NCI-H2107 (cell line): ENCODE data around the gene PRELP.
"Not testable (repeated sequence)": the region's sequence is repeated elsewhere in the genome, so short reads cannot be mapped to it uniquely, and the experiment has no call there.

Experiments used
- DNase-seq: peaks from one replicate; lab custom pipeline; 2025; lab: John Stamatoyannopoulos, UW

Gene PRELP

DNA sequence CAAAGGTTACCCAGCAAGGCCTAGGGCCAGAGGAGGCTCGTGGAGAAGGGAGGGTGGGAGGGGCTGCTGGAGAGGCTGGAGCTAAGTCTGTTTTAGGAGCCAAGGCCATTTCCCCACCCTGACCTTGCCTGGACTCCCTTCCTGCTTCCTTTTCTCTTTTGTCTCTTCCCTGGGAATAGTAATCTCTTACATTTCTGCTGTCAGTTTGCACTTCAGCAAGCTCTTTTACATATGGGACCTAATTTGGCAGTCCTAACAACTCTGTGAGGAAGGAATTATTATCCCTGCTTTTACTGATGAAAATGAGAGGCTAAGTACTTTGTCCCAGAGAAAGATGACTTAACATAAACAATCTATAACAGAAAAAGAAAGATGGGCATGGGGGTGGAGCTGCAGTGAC lies 32.2 kb downstream of the PRELP start:
- DNase-seq, result no peak

DNA sequence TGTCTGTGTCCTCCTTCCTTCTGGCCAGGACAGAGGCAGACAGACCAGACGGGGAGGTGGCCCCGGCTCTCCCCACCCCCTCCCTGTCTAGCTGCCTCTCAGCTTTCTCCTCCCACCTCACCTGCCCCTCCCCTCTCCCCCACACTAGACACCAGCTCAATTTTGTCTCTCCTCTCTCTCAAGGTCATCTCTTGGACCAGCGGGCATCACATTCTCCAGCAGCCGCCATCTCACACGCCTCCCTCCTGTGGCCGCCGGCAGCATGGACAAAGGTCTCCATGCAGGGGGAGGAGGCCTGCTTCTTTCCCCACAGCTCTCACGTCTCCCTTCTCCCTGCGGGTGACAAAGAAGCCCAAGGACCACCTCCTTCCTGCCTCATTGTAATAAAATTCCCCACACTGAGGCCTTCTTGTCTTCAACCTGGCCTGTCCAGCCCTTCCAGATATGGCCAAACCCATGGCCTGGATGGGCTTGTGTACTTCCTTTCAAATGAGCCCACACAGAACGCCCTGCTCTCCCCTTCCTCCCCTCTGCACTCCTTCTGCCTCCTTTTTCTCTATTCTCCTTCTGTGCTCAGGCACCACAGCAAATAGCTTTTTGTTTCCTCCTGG lies 33.0 kb downstream of the PRELP start:
- DNase-seq, result no peak

DNA sequence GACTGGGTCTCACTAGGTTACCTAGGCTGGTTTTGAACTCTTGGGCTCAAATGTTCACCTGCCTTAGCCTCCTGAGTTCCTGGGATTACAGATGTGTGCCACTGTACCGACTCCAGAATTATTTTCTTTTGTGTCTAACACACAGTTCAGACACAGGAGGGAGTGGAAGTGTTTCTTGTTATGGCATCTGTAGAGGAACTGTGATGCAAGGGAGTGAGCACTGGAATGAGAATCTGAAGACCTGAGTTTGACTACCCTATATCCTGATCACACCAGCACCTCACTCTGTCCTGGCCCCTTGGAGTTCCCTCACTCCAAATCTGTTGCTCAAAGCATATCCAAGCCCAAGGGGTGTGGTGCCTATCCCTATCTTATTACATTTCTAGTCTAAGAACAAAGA lies 33.5 kb downstream of the PRELP start:
- DNase-seq, result no peak

DNA sequence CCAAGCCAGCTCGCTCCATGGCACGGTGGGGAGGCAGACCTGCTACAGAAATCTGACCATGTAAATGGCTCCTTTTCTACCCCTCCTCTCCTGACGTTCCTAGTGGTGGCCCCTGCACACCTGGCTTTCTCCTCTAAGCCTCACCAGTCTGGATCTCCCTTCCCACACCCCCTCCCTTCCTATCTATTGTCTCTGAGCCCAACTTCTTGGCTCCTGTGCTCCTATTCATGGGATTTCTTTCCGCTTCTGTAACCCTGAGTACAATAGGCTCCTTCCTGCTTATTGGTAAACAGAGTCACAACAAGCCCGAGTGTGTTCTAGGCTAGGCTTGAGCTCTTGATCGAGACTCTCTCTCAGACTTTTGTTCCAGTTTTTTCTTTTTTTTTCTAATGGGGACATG lies 35.9 kb downstream of the PRELP start:
- no peak for DNase-seq

DNA sequence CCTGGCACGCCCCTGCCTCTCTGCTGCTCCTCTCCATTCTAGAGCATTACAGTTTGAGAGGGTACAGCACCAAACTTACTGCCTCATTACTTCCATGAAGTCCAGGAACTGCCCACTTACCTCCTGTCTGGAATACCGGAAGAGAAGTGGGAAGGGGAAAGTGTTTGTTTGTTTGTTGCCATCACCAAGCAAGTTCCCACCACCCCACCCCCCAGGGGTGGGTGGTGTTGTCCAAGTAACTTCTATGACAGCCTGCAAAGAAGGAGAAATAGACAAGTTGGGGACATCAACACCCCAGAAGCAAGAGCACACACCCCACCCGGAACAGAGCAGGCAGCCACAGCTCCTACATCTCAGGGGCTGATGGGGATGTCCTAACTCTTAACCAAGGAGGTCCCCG lies 36.3 kb downstream of the PRELP start:
- no peak for DNase-seq

DNA sequence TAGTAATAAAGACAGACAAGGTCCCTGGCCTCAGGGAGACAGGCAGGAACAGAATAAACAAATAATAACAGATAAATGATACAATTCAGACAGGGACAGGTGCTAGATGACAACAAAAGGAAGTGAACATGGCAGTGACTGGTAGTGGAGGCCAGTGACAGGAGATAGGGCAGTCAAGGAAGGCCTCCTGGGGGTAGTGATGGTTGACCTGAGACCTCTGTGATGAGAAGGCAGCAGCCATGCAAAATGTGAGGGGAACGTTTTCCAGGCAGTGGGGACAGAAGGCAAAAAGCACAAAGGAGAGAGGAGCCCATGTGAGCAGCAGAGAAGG lies 36.9 kb downstream of the PRELP start:
- DNase-seq, result no peak

DNA sequence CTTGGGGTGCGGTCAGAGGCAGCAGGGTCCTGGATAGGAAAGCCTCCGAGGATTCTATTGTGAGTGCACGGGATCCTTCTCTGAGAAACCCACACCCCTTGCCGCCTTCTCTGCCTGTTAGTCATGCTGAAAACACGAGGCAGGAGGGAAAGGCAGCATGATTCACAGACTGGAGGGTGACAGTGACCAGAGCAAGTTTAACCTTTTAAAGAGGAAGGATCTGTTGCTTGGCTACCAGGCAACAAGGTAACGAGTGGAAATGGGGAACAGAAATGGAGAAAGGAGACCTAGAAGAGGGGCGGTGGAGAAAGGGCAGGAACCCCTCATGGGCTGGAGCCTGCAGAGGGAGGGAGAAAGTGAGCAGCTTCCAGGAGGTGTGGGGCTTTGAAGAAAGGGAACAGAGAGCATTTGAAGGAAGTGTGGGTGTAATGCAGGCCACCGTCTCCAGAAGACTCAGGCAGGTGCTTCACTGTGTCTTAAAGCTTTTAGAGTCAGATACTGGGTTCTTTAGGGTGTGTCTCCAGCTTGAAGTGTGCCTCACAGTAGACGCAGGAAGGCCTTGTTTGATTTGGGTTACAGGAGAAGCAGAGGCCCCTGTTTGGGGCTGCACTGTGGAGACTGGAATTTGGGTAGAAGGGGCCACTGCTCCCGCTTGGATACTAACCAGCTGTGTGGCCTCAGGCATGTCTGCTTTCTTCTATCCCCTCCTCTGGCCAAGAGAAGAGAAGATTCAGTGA lies 37.4 kb downstream of the PRELP start:
- no peak for DNase-seq

DNA sequence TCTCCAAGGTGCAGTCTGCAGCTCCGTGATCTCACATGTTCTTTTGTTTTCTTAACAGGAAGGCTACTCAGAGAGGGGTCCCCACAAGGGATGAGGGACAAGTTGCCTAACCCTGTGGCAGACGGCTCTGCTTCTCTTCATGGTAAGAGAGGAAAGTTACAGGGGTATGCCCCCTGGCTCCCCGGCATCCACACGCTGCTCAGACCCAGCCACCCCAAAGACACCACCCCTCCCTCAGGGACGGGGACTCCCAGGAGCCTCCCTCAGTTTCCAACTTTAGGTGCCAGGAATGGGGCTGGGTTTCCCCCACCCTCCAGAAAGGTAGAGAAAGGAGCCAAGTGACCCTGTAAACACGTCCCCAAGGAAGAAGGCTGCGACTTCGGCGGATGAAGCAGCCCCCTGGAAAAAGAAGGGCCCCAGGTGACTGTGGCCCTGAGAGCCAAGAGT lies 38.0 kb downstream of the PRELP start:
- no peak for DNase-seq

DNA sequence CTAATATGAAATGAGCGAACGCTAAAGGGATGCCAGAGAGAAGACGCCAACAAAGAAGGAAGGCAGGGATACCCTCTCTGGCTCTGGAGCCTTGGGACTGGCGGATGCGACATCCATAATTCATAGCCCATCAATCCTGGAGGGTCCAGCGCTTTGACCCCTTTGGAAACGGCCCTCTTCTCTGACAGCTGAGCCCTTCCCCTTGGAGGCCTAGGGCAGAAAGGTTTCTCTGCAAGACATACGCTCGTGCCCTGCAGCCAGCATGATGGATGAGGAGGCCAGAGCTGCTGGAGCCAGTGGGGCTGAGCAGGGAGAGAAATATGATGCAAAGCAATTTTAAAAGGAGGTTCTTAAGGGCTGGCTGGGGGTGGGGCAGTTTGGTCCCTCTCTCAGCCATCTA lies 40.6 kb downstream of the PRELP start:
- no peak for DNase-seq

DNA sequence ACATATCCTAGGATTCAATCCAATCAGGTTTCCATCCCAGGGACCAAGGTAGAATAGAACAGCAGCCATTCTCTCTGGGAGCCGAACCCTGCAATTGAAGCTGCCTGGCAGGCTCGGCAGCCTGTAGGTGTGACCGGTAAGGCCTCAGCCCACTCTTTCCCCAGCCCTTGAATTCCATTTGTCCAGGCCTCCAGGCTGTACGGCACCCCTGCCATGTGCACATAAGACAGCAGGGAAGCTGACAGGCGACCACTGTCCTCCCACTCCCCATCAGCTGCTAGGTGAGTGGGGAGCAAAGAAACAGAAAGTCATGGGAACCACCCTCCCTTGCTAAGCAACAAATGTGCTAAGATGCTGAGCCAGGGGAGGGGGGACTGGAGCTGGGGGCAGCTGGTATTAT lies 41.3 kb downstream of the PRELP start:
- no peak for DNase-seq

DNA sequence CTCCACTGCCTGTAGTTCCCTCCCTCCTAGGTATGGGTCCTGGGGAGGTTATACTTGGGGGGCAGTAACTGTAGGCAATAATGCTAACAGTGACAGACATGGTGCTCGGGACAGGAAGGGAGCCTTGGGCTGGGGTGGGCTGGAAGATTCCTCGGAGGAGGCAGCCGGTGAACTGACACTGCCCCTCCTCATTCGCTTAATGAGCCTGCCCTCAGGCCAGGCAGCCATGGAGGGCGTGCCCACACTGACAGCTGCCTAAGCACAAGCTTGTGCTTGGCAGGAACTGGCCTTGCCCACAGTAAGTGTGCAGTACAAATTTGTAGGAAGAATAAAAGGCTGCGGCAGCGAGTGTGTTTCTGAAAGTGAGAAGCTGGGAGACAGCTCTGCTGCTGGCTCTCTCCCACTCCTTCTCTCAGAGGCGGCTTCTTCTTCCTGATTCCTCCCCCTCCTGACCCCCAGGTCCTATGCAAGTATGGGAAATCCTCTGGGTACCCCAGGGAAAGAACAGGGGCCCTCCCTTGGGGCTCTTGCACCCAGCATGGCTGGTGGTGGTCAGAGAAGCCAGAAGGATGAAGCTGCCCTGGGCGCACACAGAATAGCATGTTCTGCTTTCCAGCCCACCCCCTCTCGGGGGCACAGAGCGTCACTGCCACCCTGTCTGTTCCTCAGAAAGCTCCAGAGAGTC lies 42.0 kb downstream of the PRELP start:
- DNase-seq, result no peak

DNA sequence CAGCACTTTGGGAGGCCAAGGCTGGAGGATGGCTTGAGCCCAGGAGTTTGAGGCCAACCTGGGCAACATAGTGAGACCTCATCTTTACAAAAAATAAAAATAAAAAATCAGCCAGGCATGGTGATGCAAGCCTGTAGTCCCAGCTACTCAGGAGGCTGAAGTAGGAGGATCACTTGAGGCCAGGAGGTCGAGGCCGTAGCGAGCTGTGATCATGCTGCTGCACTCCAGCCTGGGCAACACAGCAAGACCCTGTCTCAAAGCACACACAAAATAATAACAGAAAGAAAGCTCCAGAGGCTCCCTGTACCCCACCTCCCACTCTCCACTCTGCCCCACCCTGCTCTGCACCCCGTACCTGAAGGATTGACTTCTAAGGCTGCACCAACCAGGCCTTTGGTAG lies 42.5 kb downstream of the PRELP start:
- DNase-seq, result not testable (repeated sequence)

DNA sequence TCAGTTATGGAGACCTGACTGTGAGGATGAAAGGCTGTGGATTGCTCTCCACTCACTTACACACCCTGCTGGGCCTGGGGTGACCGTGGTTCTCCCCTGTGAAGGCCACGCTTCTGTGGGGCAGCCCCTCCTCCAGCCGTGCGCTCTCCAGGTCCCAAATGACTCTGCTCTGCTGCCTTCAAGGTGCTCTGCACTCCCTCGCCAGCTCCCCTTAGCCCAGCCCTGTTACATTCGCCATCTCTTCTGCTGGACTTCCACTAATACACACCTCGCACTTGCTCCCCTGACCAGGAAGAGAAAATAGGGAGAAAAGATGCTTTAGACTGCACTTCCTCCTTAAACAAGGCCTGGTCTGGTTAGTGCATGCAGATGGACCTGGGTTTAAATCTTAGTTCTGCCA lies 42.9 kb downstream of the PRELP start:
- DNase-seq, result no peak

DNA sequence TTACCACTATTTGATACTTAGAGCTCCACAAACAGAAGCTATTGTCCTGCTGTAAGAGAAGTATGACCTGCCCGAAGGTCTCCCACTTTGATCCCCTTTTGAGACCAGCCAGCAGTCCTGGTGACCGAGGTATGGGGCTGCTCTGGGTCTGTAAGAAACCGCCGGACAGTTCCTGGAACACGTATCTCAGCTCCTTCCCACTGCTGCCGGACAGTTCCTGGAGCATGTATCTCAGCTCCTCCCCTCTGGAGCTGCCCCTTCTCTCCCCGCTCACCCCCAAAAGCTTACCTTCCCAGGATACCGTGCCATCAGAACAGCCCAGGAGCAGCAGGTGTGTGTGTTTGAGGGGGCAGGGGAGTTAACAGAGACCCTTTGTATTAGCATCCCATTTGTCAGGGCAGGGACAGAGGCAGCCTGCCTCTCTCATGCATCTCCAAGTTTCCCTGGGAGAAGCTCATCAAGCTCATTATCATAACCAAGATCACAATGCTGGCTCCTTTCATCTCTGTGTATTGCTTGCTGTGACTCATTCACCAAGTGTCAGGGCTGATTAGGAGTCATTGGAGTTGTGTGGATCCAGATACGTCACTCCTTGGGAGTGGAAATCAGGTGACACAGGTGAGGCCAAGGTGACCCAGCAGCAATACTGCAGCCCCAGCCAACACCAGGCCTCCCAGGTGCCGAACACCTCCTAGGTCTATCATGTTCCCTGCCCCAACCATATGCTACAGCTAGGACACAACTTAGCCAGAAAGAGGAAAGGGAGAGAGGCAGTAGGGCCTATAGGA lies 43.6 kb downstream of the PRELP start:
- no peak for DNase-seq

DNA sequence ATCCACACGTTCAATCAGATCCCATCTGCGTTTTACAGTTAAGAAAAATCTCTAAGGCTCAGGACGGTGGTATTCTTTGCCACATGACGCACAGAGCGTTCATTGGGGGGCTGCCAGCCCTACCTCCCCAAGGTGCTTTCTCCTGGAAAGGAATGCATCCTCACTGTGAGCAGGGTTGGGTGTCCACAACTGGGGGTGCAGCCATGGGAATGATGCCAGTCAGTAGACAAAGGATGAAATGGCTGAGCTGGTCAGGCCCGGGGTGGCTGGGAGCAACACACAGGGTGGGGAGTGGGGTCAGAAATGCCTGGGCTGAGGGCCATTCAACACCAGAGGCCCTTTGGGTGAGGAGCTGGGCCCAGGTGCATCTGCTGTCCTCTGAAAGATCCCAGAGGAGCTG lies 44.3 kb downstream of the PRELP start:
- no peak for DNase-seq

DNA sequence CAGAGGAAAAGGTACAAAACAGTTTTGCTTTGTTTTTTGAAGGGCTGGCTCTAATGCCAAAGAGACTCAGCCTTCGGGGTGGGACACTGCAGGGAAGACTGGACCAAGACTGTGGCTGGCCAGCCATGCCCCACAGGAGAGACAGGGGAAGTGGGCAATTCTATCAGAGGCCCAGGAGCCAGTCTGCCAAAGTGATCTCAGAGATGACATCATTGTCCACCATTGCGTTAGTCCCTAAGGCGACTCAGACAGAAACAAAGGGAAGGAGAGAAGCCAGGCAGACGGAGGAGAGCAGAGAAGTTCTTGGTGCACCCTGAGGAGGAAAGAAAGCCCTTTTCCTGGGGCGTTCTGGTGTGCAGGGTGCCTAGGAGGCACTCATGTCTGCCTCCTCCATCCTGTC lies 44.7 kb downstream of the PRELP start:
- no peak for DNase-seq

DNA sequence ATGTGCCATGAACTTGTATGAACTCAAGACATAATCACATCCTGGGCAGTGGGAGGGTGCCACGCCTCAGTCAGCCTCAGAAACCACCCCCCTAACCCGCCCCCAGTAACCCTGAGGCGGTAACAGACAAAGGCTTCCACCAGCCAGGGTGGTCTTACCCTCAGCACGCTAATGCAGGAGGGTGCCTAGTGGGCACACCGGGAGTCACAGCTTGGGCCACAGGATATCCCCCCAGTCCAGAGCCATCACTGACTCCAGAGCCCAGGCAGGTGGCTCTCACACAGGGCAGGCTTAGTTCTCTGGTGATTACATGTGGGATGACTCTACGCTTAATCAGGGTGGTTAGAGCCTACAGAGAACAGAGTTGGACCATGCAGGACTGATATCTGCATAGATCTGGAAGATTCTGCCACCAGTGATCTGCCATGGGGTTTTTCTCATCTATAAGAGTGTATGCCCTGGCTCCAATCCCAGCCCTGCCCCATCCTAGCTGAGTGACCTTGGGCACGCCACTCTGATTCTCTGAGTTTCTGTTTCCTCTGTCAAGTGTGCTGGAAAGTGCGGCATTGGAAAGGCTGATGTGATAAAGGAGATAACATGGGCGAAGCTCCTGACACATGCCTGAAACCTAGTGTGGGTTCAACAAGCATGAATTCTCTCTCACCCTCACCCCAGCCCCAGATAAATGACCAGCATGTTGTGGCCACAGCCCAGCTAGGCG lies 45.6 kb downstream of the PRELP start:
- no peak for DNase-seq

DNA sequence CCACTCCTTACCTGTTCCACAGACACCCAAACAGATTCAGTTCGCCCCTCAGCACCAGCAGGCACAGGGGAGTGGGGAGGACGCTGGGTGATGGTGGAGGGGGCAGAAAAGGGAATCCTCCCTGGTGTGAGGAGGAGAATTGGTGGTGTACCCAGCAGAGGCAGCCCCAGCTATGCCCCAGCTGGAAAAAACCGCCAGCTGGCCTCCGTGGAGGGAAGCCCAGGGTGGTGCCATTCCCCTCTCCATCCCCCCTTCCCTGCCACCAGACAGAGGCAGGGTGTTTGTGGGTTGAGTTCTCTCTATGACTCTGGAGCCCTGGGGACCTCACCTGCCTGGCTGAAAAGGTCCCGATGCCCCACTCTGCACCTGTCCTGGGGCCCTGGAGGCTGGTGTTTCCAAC lies 46.2 kb downstream of the PRELP start:
- DNase-seq, result peak; percentile 76

DNA sequence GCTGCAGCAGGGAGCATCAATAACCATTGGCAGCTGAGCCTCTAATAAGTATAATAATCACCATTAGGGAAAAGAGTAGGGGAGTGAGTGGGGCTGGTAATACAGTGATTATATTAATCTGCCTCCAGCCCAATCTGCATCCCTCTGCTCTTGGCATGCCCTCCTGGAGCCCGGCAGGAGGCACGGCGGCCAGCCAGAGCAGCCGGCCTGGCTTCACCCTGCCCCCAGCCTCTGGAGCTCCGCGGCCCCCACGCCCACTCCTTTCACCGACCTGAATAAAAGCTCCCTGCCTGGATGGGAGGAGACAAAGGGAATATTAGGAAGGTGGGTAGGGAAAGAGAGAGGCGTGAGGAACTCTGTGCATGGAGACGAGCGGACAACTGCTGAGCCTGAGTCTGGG lies 46.6 kb downstream of the PRELP start:
- DNase-seq, result peak; percentile 76

DNA sequence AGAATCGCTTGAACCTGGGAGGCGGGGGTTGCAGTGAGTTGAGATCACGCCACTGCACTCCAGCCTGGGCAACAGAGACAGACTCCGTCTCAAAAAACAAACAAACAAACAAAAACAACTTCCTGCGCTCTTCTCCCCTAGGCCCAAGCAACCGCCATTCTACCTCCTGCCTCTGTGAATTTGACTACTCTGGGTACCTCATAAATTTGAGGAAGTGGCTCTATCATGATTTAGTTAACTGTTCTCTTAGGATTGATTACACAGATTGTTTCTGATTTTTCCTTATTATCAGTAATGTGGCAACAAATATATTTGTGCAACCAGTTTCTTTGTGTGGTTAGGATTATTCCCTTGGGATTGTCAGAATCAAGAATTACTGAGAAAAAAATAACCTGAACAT lies 48.1 kb downstream of the PRELP start:
- DNase-seq, result no peak

DNA sequence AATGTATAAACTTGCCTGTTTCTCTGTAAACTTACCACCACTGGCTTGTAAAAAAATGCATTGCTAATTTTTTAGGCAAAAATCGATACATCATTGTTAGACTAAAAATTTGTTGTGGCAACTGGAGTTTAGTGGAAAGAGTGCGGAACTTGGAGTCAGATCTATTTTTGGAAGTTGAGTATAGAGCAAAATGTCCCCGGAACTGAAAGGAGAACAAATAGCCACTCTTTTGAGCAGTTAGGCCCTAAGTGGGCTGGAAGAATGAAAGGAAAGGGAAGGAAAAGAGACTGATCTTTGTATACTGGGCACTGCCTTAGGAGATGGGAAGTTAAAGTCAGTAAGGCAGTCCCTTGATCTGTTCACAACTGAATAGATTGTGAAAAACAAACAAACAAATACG lies 48.5 kb downstream of the PRELP start:
- no peak for DNase-seq

DNA sequence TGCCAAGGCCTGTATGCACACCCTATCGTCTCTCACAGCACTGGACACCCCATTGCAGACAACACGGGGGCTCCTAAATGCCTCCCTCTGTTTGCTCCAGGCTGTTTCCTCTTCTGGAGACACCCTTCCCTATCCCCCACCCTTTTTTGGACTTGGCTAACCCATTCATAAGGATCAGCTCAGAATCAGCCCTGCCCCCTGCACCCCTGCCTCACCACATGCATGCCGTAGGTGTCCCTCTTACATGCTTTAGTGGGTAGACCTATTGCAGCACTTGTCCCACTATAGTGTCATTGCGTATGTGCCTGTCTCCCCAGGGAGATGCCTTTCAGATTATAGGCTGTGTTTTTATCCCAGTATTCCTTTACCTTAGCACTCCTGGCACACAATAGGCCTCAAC lies 49.2 kb downstream of the PRELP start:
- DNase-seq, result no peak
